NCI-H82 (cell line): ENCODE data around the gene SULT1B1.

ENCODE experiments used
- DNase-seq: peaks from one replicate; lab custom pipeline; 2025; lab: John Stamatoyannopoulos, UW

SULT1B1 gene

GRCh38 chr4:69749771-69750170 lies 10.6 kb downstream of the SULT1B1 start:
- no peak for DNase-seq

GRCh38 chr4:69748173-69748572 lies 12.2 kb downstream of the SULT1B1 start:
- DNase-seq: no peak

- DNase-seq: no peak
Measured at GRCh38 chr4:69744157-69744478, 16.3 kb downstream of the SULT1B1 start.

GRCh38 chr4:69743476-69744156 lies 16.8 kb downstream of the SULT1B1 start:
- DNase-seq: no peak

GRCh38 chr4:69742596-69742995 lies 17.8 kb downstream of the SULT1B1 start:
- no peak for DNase-seq

GRCh38 chr4:69738872-69739271 lies 21.5 kb downstream of the SULT1B1 start:
- DNase-seq: no peak

GRCh38 chr4:69735119-69735518 lies 25.3 kb downstream of the SULT1B1 start:
- DNase-seq: no peak

- no peak for DNase-seq
Measured at GRCh38 chr4:69731847-69732246, 28.6 kb downstream of the SULT1B1 start.

GRCh38 chr4:69731241-69731640 lies 29.2 kb downstream of the SULT1B1 start:
- DNase-seq: no peak

GRCh38 chr4:69730002-69730401 lies 30.4 kb downstream of the SULT1B1 start:
- no peak for DNase-seq

GRCh38 chr4:69727926-69728325 lies 32.5 kb downstream of the SULT1B1 start:
- no peak for DNase-seq

- DNase-seq: no peak
Measured at GRCh38 chr4:69727426-69727825, 33.0 kb downstream of the SULT1B1 start.

- no peak for DNase-seq
Measured at GRCh38 chr4:69726971-69727370, 33.4 kb downstream of the SULT1B1 start.

GRCh38 chr4:69718396-69719271 lies 41.8 kb downstream of the SULT1B1 start:
- no peak for DNase-seq

GRCh38 chr4:69717778-69718177 lies 42.6 kb downstream of the SULT1B1 start:
- DNase-seq: no peak

GRCh38 chr4:69716654-69717053 lies 43.8 kb downstream of the SULT1B1 start:
- DNase-seq: no peak

- DNase-seq: no peak
Measured at GRCh38 chr4:69714086-69714485, 46.3 kb downstream of the SULT1B1 start.

- DNase-seq: no peak
Measured at GRCh38 chr4:69713593-69713992, 46.8 kb downstream of the SULT1B1 start.

- no peak for DNase-seq
Measured at GRCh38 chr4:69710580-69710979, 49.8 kb downstream of the SULT1B1 start.

- DNase-seq: no peak
Measured at GRCh38 chr4:69708211-69708610, 52.2 kb downstream of the SULT1B1 start.

- no peak for DNase-seq
Measured at GRCh38 chr4:69707807-69708206, 52.6 kb downstream of the SULT1B1 start.

- DNase-seq: no peak
Measured at GRCh38 chr4:69702201-69702600, 58.2 kb downstream of the SULT1B1 start.

GRCh38 chr4:69701696-69702095 lies 58.7 kb downstream of the SULT1B1 start:
- no peak for DNase-seq
